Measurements from ENCODE around the gene IMMT. TPM values are rescaled to one million over a fixed set of nuclear protein-coding genes. Genes with fewer than 3 reads are reported as not detected.
"Not testable (repeated sequence)": the region's sequence is repeated elsewhere in the genome, so short reads cannot be mapped to it uniquely, and the experiment has no call there.

IMMT gene
- total RNA-seq, 1 experiment from 2014 or later = 112 TPM

GRCh38 chr2:86229221-86229620, 34.0 kb upstream of the IMMT start:
- no peaks in the 10 kb centered on the region for H3K27me3 ChIP-seq (ENCODE audit: insufficient read depth, low read length)
- no peak overlapping the region for H3K27ac ChIP-seq (ENCODE audit: insufficient read length, low read depth, low read length)
- Mint-ChIP-seq H3K9me3 (no peaks in the 10 kb centered on the region), H3K4me3 (no peak overlapping the region), H3K36me3 (ENCODE audit: insufficient read depth in 1 of 3, low read depth in 3 of 3) (no peaks in the 10 kb centered on the region), H3K4me1 (peaks cover 6 to 7% of the 10 kb centered on the region in 2 experiments), H3K27me3 (ENCODE audit: low read depth) (no peaks in the 10 kb centered on the region), H3K27ac (no peak overlapping the region)
- no peak overlapping the region for H2AFZ ChIP-seq (ENCODE audit: low read length)
- H3K9me3 ChIP-seq (ENCODE audit: control insufficient read depth, low read depth, low read length) = no peaks in the 10 kb centered on the region
- no peak overlapping the region for H2BK12ac ChIP-seq (ENCODE audit: insufficient read length, low read depth, low read length)
- no peak overlapping the region for H4K8ac ChIP-seq (replicated peaks; ENCODE audit: insufficient read length, low read depth, low read length)
- DNase-seq = no peak
- H3K79me1 ChIP-seq (ENCODE audit: insufficient read depth, low read depth, low read length, poor library complexity, severe bottlenecking) = no peaks in the 10 kb centered on the region
- no peak overlapping the region for H4K91ac ChIP-seq (ENCODE audit: insufficient read length, low read depth, low read length)
- no peak overlapping the region for H3K14ac ChIP-seq (ENCODE audit: insufficient read depth, low read length)
- no peak overlapping the region for H2BK5ac ChIP-seq (ENCODE audit: insufficient read length, low read length)
- H3K56ac ChIP-seq (ENCODE audit: insufficient read length, low read depth, low read length) = no peak overlapping the region
- H3K4me2 ChIP-seq (ENCODE audit: insufficient read depth, insufficient read length, low read length) = no peak overlapping the region
- no peak overlapping the region for H2BK15ac ChIP-seq (ENCODE audit: low read depth, low read length)
- H3K4me1 ChIP-seq (ENCODE audit: insufficient read depth, low read length) = no peaks in the 10 kb centered on the region; the same call in 1 of the 2 replicates
- no peak overlapping the region for H2BK20ac ChIP-seq (ENCODE audit: low read depth, low read length, poor library complexity, severe bottlenecking)
- no peak overlapping the region for H3K4ac ChIP-seq (ENCODE audit: low read depth, low read length)
- H3K79me2 ChIP-seq (ENCODE audit: insufficient read depth, low read length) = no peaks in the 10 kb centered on the region
- WGBS (ENCODE audit: extremely low coverage, insufficient read length, low lambda C conversion rate) = no CpG with 5 or more reads among the region's 4 CpGs
- H4K20me1 ChIP-seq (ENCODE audit: control insufficient read depth, insufficient read depth, insufficient read length) = peaks cover 2% of the 10 kb centered on the region
- no peaks in the 10 kb centered on the region for H3K23me2 ChIP-seq (ENCODE audit: insufficient read length, low read depth, low read length, poor library complexity, severe bottlenecking)
- H3T11ph ChIP-seq (ENCODE audit: low read length) = no peak overlapping the region
- no peak overlapping the region for H3K9ac ChIP-seq (ENCODE audit: extremely low read depth, insufficient read length, low read length)
- H3K23ac ChIP-seq (ENCODE audit: insufficient read length, low read depth, low read length) = no peak overlapping the region
- no peak overlapping the region for H4K5ac ChIP-seq (ENCODE audit: insufficient read length, low read depth, low read length)
- H2BK120ac ChIP-seq (ENCODE audit: low read depth, low read length, poor library complexity, severe bottlenecking) = no peak overlapping the region
- no peak overlapping the region for H3K18ac ChIP-seq (ENCODE audit: insufficient read length, low read depth, low read length)
- TF ChIP-seq CTCF (conservative IDR thresholded peaks at IDR 0.05) = no peak
- no peak overlapping the region for H2AK5ac ChIP-seq (ENCODE audit: insufficient read length, low read length)

- H3K4me2 ChIP-seq (ENCODE audit: insufficient read depth, insufficient read length, low read length); H4K5ac ChIP-seq (ENCODE audit: insufficient read length, low read depth, low read length); H3K23me2 ChIP-seq (ENCODE audit: insufficient read length, low read depth, low read length, poor library complexity, severe bottlenecking); H4K91ac ChIP-seq (ENCODE audit: insufficient read length, low read depth, low read length); H3K9me3 Mint-ChIP-seq; H2BK15ac ChIP-seq (ENCODE audit: low read depth, low read length); H2AFZ ChIP-seq (ENCODE audit: low read length); H3K27me3 ChIP-seq (ENCODE audit: insufficient read depth, low read length); H4K8ac ChIP-seq (replicated peaks; ENCODE audit: insufficient read length, low read depth, low read length); H3K27ac ChIP-seq (ENCODE audit: insufficient read length, low read depth, low read length); H4K20me1 ChIP-seq (ENCODE audit: control insufficient read depth, insufficient read depth, insufficient read length); H3K14ac ChIP-seq (ENCODE audit: insufficient read depth, low read length); H3K4me3 Mint-ChIP-seq; DNase-seq; H3K36me3 Mint-ChIP-seq (ENCODE audit: insufficient read depth in 1 of 3, low read depth in 3 of 3); H2AK5ac ChIP-seq (ENCODE audit: insufficient read length, low read length); H3T11ph ChIP-seq (ENCODE audit: low read length); H3K79me2 ChIP-seq (ENCODE audit: insufficient read depth, low read length); H3K23ac ChIP-seq (ENCODE audit: insufficient read length, low read depth, low read length); H3K4me1 ChIP-seq (ENCODE audit: insufficient read depth, low read length); H3K56ac ChIP-seq (ENCODE audit: insufficient read length, low read depth, low read length); H3K9me3 ChIP-seq (ENCODE audit: control insufficient read depth, low read depth, low read length); H2BK5ac ChIP-seq (ENCODE audit: insufficient read length, low read length); H3K4ac ChIP-seq (ENCODE audit: low read depth, low read length); H3K27ac Mint-ChIP-seq; H3K9ac ChIP-seq (ENCODE audit: extremely low read depth, insufficient read length, low read length); H2BK12ac ChIP-seq (ENCODE audit: insufficient read length, low read depth, low read length); H2BK120ac ChIP-seq (ENCODE audit: low read depth, low read length, poor library complexity, severe bottlenecking); H3K18ac ChIP-seq (ENCODE audit: insufficient read length, low read depth, low read length); H3K27me3 Mint-ChIP-seq (ENCODE audit: low read depth); H2BK20ac ChIP-seq (ENCODE audit: low read depth, low read length, poor library complexity, severe bottlenecking); H3K79me1 ChIP-seq (ENCODE audit: insufficient read depth, low read depth, low read length, poor library complexity, severe bottlenecking): not testable (repeated sequence)
- WGBS (ENCODE audit: extremely low coverage, insufficient read length, low lambda C conversion rate) = no CpG with 5 or more reads among the region's 8 CpGs
- peaks cover 3 to 10% of the 10 kb centered on the region in 2 experiments for H3K4me1 Mint-ChIP-seq
Observed at GRCh38 chr2:86228574-86228973, 33.3 kb upstream of the IMMT start.

Measured in H9 (cell line).